Retinal pigment epithelial cell (primary cell): Measurements from ENCODE around the gene MGAT5.

Source experiments
- DNase-seq: peaks from one replicate; pipeline ENCODE4 v3.0.0-alpha.2; 2010; ENCODE audit warnings: low read depth
- H3K4me3 ChIP-seq: 2 replicates; pipeline ENCODE4 v1.5.1; 2011; ENCODE audit warnings: mild to moderate bottlenecking, low read length, control low read depth, moderate library complexity
- TF ChIP-seq, protein P1 (sequence below): conservative IDR thresholded peaks from 2 replicates; pipeline ENCODE4 v1.5.1; 2011; ENCODE audit warnings: low read depth, low read length, control low read depth, inconsistent platforms

Gene MGAT5

DNA sequence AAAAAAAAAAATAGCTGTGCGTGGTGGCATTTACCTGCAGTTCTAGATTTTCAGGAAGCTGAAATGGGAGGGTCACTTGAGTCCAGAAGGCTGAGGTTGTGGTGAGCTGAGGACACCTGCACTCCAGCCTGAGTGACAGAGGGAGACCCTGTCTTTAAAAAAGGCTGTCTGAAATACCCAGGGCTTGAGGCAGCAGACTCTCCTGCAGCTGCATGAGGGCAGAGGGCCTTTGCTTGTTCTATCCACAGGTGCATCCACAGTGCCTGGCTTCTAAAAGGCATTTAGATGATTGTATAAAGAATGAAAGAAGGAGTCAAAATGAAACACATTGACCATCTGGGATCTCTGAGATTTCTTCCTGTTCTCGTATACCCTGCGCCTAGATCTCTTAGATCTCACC is 152.9 kb downstream of the MGAT5 start:
- TF ChIP-seq, protein P1, sequence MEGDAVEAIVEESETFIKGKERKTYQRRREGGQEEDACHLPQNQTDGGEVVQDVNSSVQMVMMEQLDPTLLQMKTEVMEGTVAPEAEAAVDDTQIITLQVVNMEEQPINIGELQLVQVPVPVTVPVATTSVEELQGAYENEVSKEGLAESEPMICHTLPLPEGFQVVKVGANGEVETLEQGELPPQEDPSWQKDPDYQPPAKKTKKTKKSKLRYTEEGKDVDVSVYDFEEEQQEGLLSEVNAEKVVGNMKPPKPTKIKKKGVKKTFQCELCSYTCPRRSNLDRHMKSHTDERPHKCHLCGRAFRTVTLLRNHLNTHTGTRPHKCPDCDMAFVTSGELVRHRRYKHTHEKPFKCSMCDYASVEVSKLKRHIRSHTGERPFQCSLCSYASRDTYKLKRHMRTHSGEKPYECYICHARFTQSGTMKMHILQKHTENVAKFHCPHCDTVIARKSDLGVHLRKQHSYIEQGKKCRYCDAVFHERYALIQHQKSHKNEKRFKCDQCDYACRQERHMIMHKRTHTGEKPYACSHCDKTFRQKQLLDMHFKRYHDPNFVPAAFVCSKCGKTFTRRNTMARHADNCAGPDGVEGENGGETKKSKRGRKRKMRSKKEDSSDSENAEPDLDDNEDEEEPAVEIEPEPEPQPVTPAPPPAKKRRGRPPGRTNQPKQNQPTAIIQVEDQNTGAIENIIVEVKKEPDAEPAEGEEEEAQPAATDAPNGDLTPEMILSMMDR = no peak
- H3K4me3 ChIP-seq = no peak overlapping the region
- DNase-seq = no peak

GRCh38 chr2:134407154-134407890 is 153.4 kb downstream of the MGAT5 start:
- no peak overlapping the region for H3K4me3 ChIP-seq
- TF ChIP-seq, protein P1 = no peak
- DNase-seq = no peak

- H3K4me3 ChIP-seq = no peak overlapping the region
- TF ChIP-seq, protein P1 = no peak
- no peak for DNase-seq
These were observed 154.5 kb downstream of the MGAT5 start for GRCh38 chr2:134408386-134408785.

DNA sequence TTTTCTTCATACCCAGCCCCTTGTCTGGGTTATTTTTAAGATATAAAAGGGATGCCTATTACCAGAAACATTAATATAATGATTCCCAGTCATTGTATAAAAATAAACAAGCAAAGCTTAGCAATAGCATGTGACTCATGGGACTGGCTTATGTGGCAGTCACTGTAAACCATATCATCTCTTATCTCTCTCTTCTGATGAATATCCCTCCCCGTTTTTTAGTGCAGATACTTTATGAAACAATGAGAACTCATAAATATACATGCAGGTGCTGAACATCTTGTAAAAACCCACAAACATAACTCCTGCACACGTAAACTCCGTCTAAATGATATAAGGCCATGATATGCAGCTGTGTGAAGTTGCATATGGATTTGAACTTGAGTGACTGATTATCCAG is 154.9 kb downstream of the MGAT5 start:
- TF ChIP-seq, protein P1 = no peak
- no peak for DNase-seq
- no peak overlapping the region for H3K4me3 ChIP-seq

DNA sequence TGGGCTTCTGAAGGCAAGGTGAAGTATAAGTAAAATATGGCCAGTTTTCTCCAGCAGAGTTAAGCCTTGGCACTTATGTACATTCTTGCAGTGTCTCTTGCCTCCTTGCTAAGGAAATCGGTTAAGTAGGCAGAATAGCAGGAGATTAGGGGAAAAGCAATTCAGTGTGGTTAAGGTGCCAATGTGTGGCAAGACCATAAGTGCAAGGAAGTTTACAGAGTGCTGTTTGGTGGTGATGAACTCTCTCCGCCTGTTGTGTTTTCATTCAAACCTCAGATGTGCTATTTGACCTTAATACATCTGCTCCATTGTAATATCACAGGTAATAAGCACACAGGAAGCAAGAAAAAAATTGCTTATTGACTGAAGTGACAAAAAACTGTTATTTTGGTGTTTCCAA is 156.1 kb downstream of the MGAT5 start:
- TF ChIP-seq, protein P1 = no peak
- H3K4me3 ChIP-seq = no peak overlapping the region
- DNase-seq = no peak

- TF ChIP-seq, protein P1 = no peak
- H3K4me3 ChIP-seq = no peak overlapping the region
- no peak for DNase-seq
These were observed 157.0 kb downstream of the MGAT5 start for GRCh38 chr2:134410831-134411231.

DNA sequence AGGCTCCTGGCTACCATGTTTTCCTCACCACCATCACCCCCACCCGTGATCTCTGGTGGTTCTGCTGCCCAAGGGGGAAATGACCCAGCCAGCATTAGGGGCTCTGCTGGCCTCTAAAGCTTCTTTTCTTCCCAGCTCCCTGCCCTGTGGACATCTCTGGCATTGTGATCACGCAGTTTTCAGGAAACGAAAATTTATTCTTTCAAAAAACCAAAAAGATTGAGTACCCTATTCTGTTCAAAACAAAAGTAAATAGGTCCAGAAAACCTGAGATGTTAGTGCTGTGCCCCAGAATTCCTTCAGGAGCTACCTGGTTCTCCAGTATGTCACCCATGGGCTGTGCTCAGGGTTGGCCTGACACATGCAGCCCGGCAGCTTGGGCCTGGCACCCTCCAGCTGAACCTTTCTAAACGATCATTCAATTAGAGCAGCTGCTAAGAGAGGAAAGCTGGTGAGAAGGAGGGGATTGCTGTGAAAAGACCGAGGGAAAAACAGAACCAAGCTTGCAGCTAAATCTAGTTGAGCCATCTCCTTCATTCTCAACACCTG is 157.5 kb downstream of the MGAT5 start:
- no peak overlapping the region for H3K4me3 ChIP-seq
- no peak for DNase-seq
- TF ChIP-seq, protein P1 = no peak
